ENCODE measurements around the gene LCTL.

The LCTL gene

GRCh38 chr15:66498501-66499386 lies 67.1 kb downstream of the LCTL start:
- DNase-seq, result peak; percentile 46

Measured in RPMI8226 (cell line).